ENCODE measurements around the gene AMIGO3. TPM values are rescaled to one million over a fixed set of nuclear protein-coding genes. Genes with fewer than 3 reads are reported as not detected.
"Not testable (repeated sequence)": the region's sequence is repeated elsewhere in the genome, so short reads cannot be mapped to it uniquely, and the experiment has no call there.

The AMIGO3 gene
- total RNA-seq, 2 experiments from 2014 or later: 0.82 to 1.3 TPM

GRCh38 chr3:49694409-49695070, 24.9 kb downstream of the AMIGO3 start:
- POLR2A ChIA-PET: interaction anchor here (0.6 to 0.7 kb wide), 2 partner anchors 210 to 999 kb away, joined by 3 read pairs; no protein-coding TSS in a partner anchor
- not testable (repeated sequence) for ATAC-seq (ENCODE audit: poor library complexity)

GRCh38 chr3:49691481-49691880, 28.0 kb downstream of the AMIGO3 start:
- Mint-ChIP-seq H3K4me1 (ENCODE audit: low read depth) (peaks cover 43% of the 10 kb centered on the region), H3K4me3 (peak overlapping the region; percentile 97), H3K36me3 (ENCODE audit: low read depth) (peaks cover 12% of the 10 kb centered on the region)
- H3K27me3 ChIP-seq (ENCODE audit: control insufficient read depth in 1 of 2, insufficient read depth in 2 of 2, low read length in 2 of 2); H3K27me3 Mint-ChIP-seq; H3K9me3 Mint-ChIP-seq; POLR2A ChIA-PET; DNase-seq; CTCF ChIA-PET; intact Hi-C loops (cut with DNase I, micrococcal nuclease); H3K4me3 ChIP-seq (ENCODE audit: low read length); H3K9me3 ChIP-seq (ENCODE audit: control insufficient read depth in 1 of 2, insufficient read depth in 1 of 2, low read length in 2 of 2); H3K27ac ChIP-seq (ENCODE audit: low read depth in 1 of 2, low read length in 2 of 2); H3K27ac Mint-ChIP-seq; H3K36me3 ChIP-seq (ENCODE audit: insufficient read depth, low read length); ATAC-seq (ENCODE audit: poor library complexity): not testable (repeated sequence)
- peaks cover 42% of the 10 kb centered on the region for H3K4me1 ChIP-seq (ENCODE audit: insufficient read depth, low read length)

More at GRCh38 chr3:49694409-49695070, 24.9 kb downstream of the AMIGO3 start:
- Histone ChIP-seq H3K36me3 (ENCODE audit: insufficient read depth, low read length) (peaks cover 16% of the 10 kb centered on the region), H3K4me1 (ENCODE audit: insufficient read depth, low read length) (peaks cover 21% of the 10 kb centered on the region)
- H3K4me3 ChIP-seq (ENCODE audit: low read length); H3K9me3 ChIP-seq (ENCODE audit: control insufficient read depth in 1 of 2, insufficient read depth in 1 of 2, low read length in 2 of 2); intact Hi-C loops (cut with DNase I, micrococcal nuclease); H3K4me3 Mint-ChIP-seq; H3K27ac Mint-ChIP-seq; DNase-seq; CTCF ChIA-PET; H3K27ac ChIP-seq (ENCODE audit: low read depth in 1 of 2, low read length in 2 of 2); H3K27me3 ChIP-seq (ENCODE audit: control insufficient read depth in 1 of 2, insufficient read depth in 2 of 2, low read length in 2 of 2); H3K27me3 Mint-ChIP-seq; H3K9me3 Mint-ChIP-seq: not testable (repeated sequence)
- Mint-ChIP-seq H3K4me1 (ENCODE audit: low read depth) (peaks cover 31% of the 10 kb centered on the region), H3K36me3 (ENCODE audit: low read depth) (peaks cover 16% of the 10 kb centered on the region)

DNA sequence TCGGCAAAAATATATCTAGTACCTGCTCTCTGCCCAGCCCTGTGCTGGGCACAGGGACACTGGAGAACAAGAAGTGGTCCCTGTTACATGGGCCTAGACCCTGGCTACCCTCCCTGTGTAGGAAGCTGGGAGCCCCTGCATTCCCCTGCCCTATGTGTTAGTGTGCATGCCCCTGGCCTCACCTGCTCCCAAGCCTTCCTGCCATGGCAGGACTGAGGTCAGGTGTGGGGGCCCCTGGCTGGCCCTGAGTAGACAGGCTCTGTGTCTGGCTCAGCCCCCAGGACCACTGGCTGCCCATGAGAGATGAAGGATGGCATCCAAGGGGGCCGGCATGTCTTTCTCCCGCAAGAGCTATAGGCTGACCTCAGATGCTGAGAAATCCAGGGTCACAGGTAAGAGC, 28.6 kb downstream of the AMIGO3 start:
- ATAC-seq (ENCODE audit: poor library complexity); CTCF ChIA-PET; H3K36me3 ChIP-seq (ENCODE audit: insufficient read depth, low read length); POLR2A ChIA-PET; H3K4me3 ChIP-seq (ENCODE audit: low read length); H3K9me3 ChIP-seq (ENCODE audit: control insufficient read depth in 1 of 2, insufficient read depth in 1 of 2, low read length in 2 of 2); H3K27ac ChIP-seq (ENCODE audit: low read depth in 1 of 2, low read length in 2 of 2); H3K27me3 Mint-ChIP-seq; H3K27me3 ChIP-seq (ENCODE audit: control insufficient read depth in 1 of 2, insufficient read depth in 2 of 2, low read length in 2 of 2); H3K9me3 Mint-ChIP-seq; intact Hi-C loops (cut with DNase I, micrococcal nuclease); DNase-seq: not testable (repeated sequence)
- H3K4me1 ChIP-seq (ENCODE audit: insufficient read depth, low read length): peaks cover 48% of the 10 kb centered on the region
- Mint-ChIP-seq H3K27ac (peak overlapping the region; percentile 5), H3K4me1 (ENCODE audit: low read depth) (peaks cover 43% of the 10 kb centered on the region), H3K36me3 (ENCODE audit: low read depth) (peaks cover 12% of the 10 kb centered on the region), H3K4me3 (peak overlapping the region; percentile 97)

- DNase-seq; H3K36me3 ChIP-seq (ENCODE audit: insufficient read depth, low read length); H3K27me3 ChIP-seq (ENCODE audit: control insufficient read depth in 1 of 2, insufficient read depth in 2 of 2, low read length in 2 of 2); ATAC-seq (ENCODE audit: poor library complexity); CTCF ChIA-PET; H3K27me3 Mint-ChIP-seq; H3K9me3 ChIP-seq (ENCODE audit: control insufficient read depth in 1 of 2, insufficient read depth in 1 of 2, low read length in 2 of 2); H3K9me3 Mint-ChIP-seq: not testable (repeated sequence)
- Mint-ChIP-seq H3K4me3 (peak overlapping the region; percentile 97), H3K36me3 (ENCODE audit: low read depth) (peaks cover 12% of the 10 kb centered on the region), H3K4me1 (ENCODE audit: low read depth) (peaks cover 43% of the 10 kb centered on the region), H3K27ac (peak overlapping the region; percentile 91)
- peak overlapping the region; percentile 98 for H3K4me3 ChIP-seq (ENCODE audit: low read length)
- H3K27ac ChIP-seq (ENCODE audit: low read depth in 1 of 2, low read length in 2 of 2): peak overlapping the region in 1 of 2 donors; percentile 30
- peaks cover 49% of the 10 kb centered on the region for H3K4me1 ChIP-seq (ENCODE audit: insufficient read depth, low read length)
- POLR2A ChIA-PET: interaction anchor here (1.0 kb wide), 1 partner anchor 87 kb away, joined by 3 read pairs; no protein-coding TSS in a partner anchor
- intact Hi-C loops (cut with DNase I, micrococcal nuclease): loop anchor here in 1 of 2 experiments (2.0 kb wide), 1 partner anchor 17 kb away; no protein-coding TSS in a partner anchor
These were observed 29.4 kb downstream of the AMIGO3 start for GRCh38 chr3:49689908-49690624.

Data from CD4-positive, alpha-beta T cell (primary cell).